HEK293 (cell line): ENCODE data around the gene RHOV.

Source experiments
- CTCF ChIA-PET: fragments of 350-600 bp; formaldehyde crosslinking; extraction: SDS; loops from one replicate; lab custom pipeline; 2021; ENCODE audit warnings: antibody characterized with exemption; lab: Yijun Ruan, JAX
- POLR2A ChIA-PET: fragments of 300-600 bp; formaldehyde crosslinking; extraction: SDS; loops from one replicate; lab custom pipeline; 2020; ENCODE audit warnings: antibody characterized with exemption, inconsistent platforms; lab: Yijun Ruan, JAX
- H3K27ac ChIP-seq: fragments of 200-500 bp; sonication (Bioruptor generic); 2 replicates; pipeline ENCODE4 v1.5.1; 2014; ENCODE audit warnings: low read depth, low read length, control low read depth, inconsistent platforms; ENCODE audit errors: extremely low read depth
- H3K36me3 ChIP-seq, 2 experiments: fragments of 200-500 bp in 1 of 2; sonication (Bioruptor generic) in 1 of 2; 1 replicate in 1 of 2; 2 replicates in 1 of 2; pipeline ENCODE4 v1.5.1; 2014 to 2017; ENCODE audit warnings: inconsistent platforms in 2 of 2, low read length in 2 of 2; ENCODE audit not compliant: control insufficient read depth in 2 of 2, insufficient read depth in 1 of 2
- H3K4me1 ChIP-seq: fragments of 200-500 bp; sonication (Bioruptor generic); 2 replicates; pipeline ENCODE4 v1.5.1; 2014; ENCODE audit warnings: mild to moderate bottlenecking, low read length, inconsistent platforms; ENCODE audit not compliant: control insufficient read depth, insufficient read depth
- H3K4me3 ChIP-seq: 2 replicates; pipeline ENCODE4 v1.5.1; 2011; ENCODE audit warnings: low read depth, mild to moderate bottlenecking, control low read depth, low read length, moderate library complexity
- H3K9me3 ChIP-seq: fragments of 200-500 bp; sonication (Bioruptor generic); 2 replicates; pipeline ENCODE4 v1.5.1; 2014; ENCODE audit warnings: low read depth, low read length, inconsistent platforms; ENCODE audit not compliant: control insufficient read depth, insufficient read depth
- EGR2 ChIP-seq: fragments of 450-650 bp; formaldehyde crosslinking; IDR thresholded peaks from 2 replicates; pipeline ENCODE4 v1.5.1; 2016; ENCODE audit warnings: low read depth, missing biosample characterization, missing genetic modification characterization
- GLIS2 ChIP-seq: fragments of 450-650 bp; formaldehyde crosslinking; IDR thresholded peaks from 2 replicates; pipeline ENCODE4 v1.5.1; 2016; ENCODE audit warnings: missing biosample characterization, missing genetic modification characterization
- IKZF3 ChIP-seq: fragments of 450-650 bp; IDR thresholded peaks from 2 replicates; pipeline ENCODE4 v1.5.0; 2018; ENCODE audit warnings: missing biosample characterization, mild to moderate bottlenecking, missing genetic modification characterization, moderate library complexity
- PBX3 ChIP-seq: sonication (generic); formaldehyde crosslinking; IDR thresholded peaks from 2 replicates; pipeline ENCODE4 v1.8.1; 2022; ENCODE audit warnings: mild to moderate bottlenecking, moderate library complexity, missing genetic modification reagents
- PRDM1 ChIP-seq: fragments of 450-650 bp; formaldehyde crosslinking; IDR thresholded peaks from 2 replicates; pipeline ENCODE4; 2016; ENCODE audit warnings: missing biosample characterization, missing genetic modification characterization
- SP2 ChIP-seq: fragments of 450-650 bp; formaldehyde crosslinking; IDR thresholded peaks from 2 replicates; pipeline ENCODE4 v1.5.1; 2016; ENCODE audit warnings: missing biosample characterization, missing genetic modification characterization
- SP3 ChIP-seq: fragments of 450-650 bp; formaldehyde crosslinking; IDR thresholded peaks from 2 replicates; pipeline ENCODE4 v1.5.1; 2016; ENCODE audit warnings: missing biosample characterization, missing genetic modification characterization
- SP7 ChIP-seq: fragments of 450-650 bp; formaldehyde crosslinking; IDR thresholded peaks from 2 replicates; pipeline ENCODE4 v1.5.1; 2016; ENCODE audit warnings: missing biosample characterization, missing genetic modification characterization
- ZBTB17 ChIP-seq: fragments of 450-650 bp; formaldehyde crosslinking; IDR thresholded peaks from 2 replicates; pipeline ENCODE4 v1.5.1; 2016; ENCODE audit warnings: missing biosample characterization, missing genetic modification characterization
- ZFHX2 ChIP-seq: fragments of 450-650 bp; formaldehyde crosslinking; conservative IDR thresholded peaks from 2 replicates; pipeline ENCODE4 v1.5.1; 2016; ENCODE audit warnings: missing biosample characterization, missing genetic modification characterization
- ZIC2 ChIP-seq: fragments of 450-650 bp; formaldehyde crosslinking; IDR thresholded peaks from 2 replicates; pipeline ENCODE4 v1.5.1; 2016; ENCODE audit warnings: missing biosample characterization, missing genetic modification characterization
- ZNF132 ChIP-seq: fragments of 450-650 bp; formaldehyde crosslinking; IDR thresholded peaks from 2 replicates; pipeline ENCODE4 v1.5.1; 2017; ENCODE audit warnings: missing biosample characterization, missing genetic modification characterization, borderline replicate concordance
- ZNF223 ChIP-seq: fragments of 450-650 bp; formaldehyde crosslinking; IDR thresholded peaks from 2 replicates; pipeline ENCODE4 v1.5.1; 2016; ENCODE audit warnings: missing biosample characterization, missing genetic modification characterization
- ZNF266 ChIP-seq: fragments of 450-650 bp; formaldehyde crosslinking; IDR thresholded peaks from 2 replicates; pipeline ENCODE4 v1.5.1; 2016; ENCODE audit warnings: missing biosample characterization, missing genetic modification characterization, low read depth
- ZNF335 ChIP-seq: fragments of 450-650 bp; formaldehyde crosslinking; conservative IDR thresholded peaks from 2 replicates; pipeline ENCODE4 v1.5.1; 2016; ENCODE audit warnings: missing biosample characterization, missing genetic modification characterization
- ZNF341 ChIP-seq: fragments of 450-650 bp; formaldehyde crosslinking; IDR thresholded peaks from 2 replicates; pipeline ENCODE4; 2016; ENCODE audit warnings: low read depth, missing biosample characterization, missing genetic modification characterization
- ZNF366 ChIP-seq: fragments of 450-650 bp; formaldehyde crosslinking; conservative IDR thresholded peaks from 2 replicates; pipeline ENCODE4 v1.5.1; 2016; ENCODE audit warnings: missing biosample characterization, missing genetic modification characterization
- ZNF561 ChIP-seq: fragments of 450-650 bp; IDR thresholded peaks from 2 replicates; pipeline ENCODE4 v1.5.1; 2018; ENCODE audit warnings: missing biosample characterization, missing genetic modification characterization, borderline replicate concordance
- ZNF600 ChIP-seq: fragments of 450-650 bp; formaldehyde crosslinking; IDR thresholded peaks from 2 replicates; pipeline ENCODE4 v1.5.1; 2016; ENCODE audit warnings: missing biosample characterization, missing genetic modification characterization
- ZNF610 ChIP-seq: fragments of 450-650 bp; formaldehyde crosslinking; IDR thresholded peaks from 2 replicates; pipeline ENCODE4 v1.5.1; 2016; ENCODE audit warnings: missing biosample characterization, missing genetic modification characterization, borderline replicate concordance
- TF ChIP-seq, protein P1 (sequence below): fragments of 450-650 bp; formaldehyde crosslinking; IDR thresholded peaks from 2 replicates; pipeline ENCODE4 v1.5.1; 2016; ENCODE audit warnings: missing biosample characterization, missing genetic modification characterization

Gene RHOV

GRCh38 chr15:40847223-40847961 is 26.6 kb downstream of the RHOV start (continued):
- TF ChIP-seq ZNF335 (tag by site-specific recombination) = 0 out of 2 replicates have a peak, but pooled peaks have one; percentile 24
- no peak for TF ChIP-seq ZNF610 (tag by site-specific recombination)
- TF ChIP-seq IKZF3 (tag by site-specific recombination) = peak; percentile 61
- peak; percentile 67 for TF ChIP-seq SP3 (tag by site-specific recombination)
- no peak for TF ChIP-seq ZIC2 (tag by site-specific recombination)
- TF ChIP-seq ZFHX2 (tag by site-specific recombination) = peak; percentile 72; the same call in 1 of the 2 replicates
- TF ChIP-seq ZBTB17 (tag by site-specific recombination) = peak; percentile 63
- peak; percentile 58; the same call in 1 of the 2 replicates for TF ChIP-seq ZNF341
- TF ChIP-seq SP7 (tag by site-specific recombination) = peak; percentile 60; the same call in 1 of the 2 replicates
- peak; percentile 62 for TF ChIP-seq SP2 (tag by site-specific recombination)
- peak; percentile 71 for TF ChIP-seq EGR2 (tag by site-specific recombination)
- TF ChIP-seq PBX3 (CRISPR knock-in tag) = no peak

- no peak overlapping the region for H3K4me3 ChIP-seq
- TF ChIP-seq ZNF561 (tag by site-specific recombination) (no peak), ZNF223 (no peak), GLIS2 (peak; percentile 5; the same call in 1 of the 2 replicates), ZNF600 (0 out of 2 replicates have a peak, but pooled peaks have one; percentile 22)
- peaks cover 3% of the 10 kb centered on the region; the same call in 1 of the 2 replicates for H3K4me1 ChIP-seq
- ChIA-PET POLR2A (interaction anchor here (0.7 to 1.8 kb wide), 6 partner anchors 12 to 82 kb away, joined by 3 to 7 read pairs (median 4); partner anchors contain the start of genes DLL4, RHOV and VPS18), CTCF (interaction anchor here (0.6 to 5.2 kb wide), 6 partner anchors 11 to 56 kb away, joined by 3 to 63 read pairs (median 5); partner anchors contain the start of genes RHOV and VPS18)
- H3K27ac ChIP-seq = no peak overlapping the region
- H3K36me3 ChIP-seq = peaks cover 0 to 6% of the 10 kb centered on the region in 2 experiments; a peak in 2 of 3 replicates
- no peaks in the 10 kb centered on the region for H3K9me3 ChIP-seq
Observed at GRCh38 chr15:40846841-40847222, 27.2 kb downstream of the RHOV start.

DNA sequence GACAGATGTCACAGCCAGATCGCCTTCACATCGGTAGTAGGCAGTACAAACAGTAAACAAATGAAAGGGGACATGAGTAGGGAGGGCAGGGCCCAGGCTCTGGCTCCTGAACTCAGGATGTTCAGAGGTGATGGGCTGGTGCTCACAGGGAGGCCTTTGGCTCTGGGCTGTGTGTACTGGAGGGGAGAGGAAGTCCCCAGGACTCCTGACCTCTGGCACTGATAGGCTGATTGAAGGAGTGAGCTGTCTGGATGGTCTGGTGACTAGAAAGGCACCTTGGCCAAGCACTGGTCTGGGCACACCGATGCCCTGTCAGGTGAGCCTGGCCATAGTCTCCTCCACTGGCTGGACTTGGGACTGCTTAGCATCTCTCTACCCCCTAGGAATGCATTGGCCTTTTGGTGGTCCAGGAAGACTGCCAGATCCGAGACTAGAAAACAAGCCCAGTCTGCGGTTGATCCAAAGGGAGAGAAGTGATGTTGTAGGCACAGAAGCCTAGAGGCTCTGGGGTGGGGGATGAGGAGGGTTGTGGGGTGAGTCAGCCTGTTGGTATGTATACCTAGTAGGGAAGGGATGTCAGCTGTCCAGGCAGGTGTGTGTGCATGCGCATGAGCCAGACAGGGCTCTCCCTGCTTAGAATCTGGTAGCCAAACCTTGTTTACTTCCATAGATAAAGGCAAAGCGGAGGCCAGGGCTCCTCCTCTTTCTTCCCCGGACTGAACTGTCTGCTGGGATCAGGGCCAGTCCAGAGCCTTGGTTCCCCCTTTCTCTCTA is 28.3 kb downstream of the RHOV start:
- peak overlapping the region; percentile 1 for H3K4me3 ChIP-seq
- H3K36me3 ChIP-seq = peaks cover 0 to 4% of the 10 kb centered on the region in 2 experiments; a peak in 2 of 3 replicates
- H3K4me1 ChIP-seq = peaks cover 3% of the 10 kb centered on the region; the same call in 1 of the 2 replicates
- no peak overlapping the region for H3K27ac ChIP-seq
- H3K9me3 ChIP-seq = no peaks in the 10 kb centered on the region
- POLR2A ChIA-PET = interaction anchor here (0.6 to 1.4 kb wide), 3 partner anchors 28 to 351 kb away, joined by 3 to 5 read pairs (median 5); partner anchors contain the start of genes RHOV and VPS18
- CTCF ChIA-PET = interaction anchor here (0.6 to 5.2 kb wide), 4 partner anchors 12 to 49 kb away, joined by 3 to 63 read pairs (median 4); partner anchors contain the start of gene VPS18
- TF ChIP-seq, protein P1, sequence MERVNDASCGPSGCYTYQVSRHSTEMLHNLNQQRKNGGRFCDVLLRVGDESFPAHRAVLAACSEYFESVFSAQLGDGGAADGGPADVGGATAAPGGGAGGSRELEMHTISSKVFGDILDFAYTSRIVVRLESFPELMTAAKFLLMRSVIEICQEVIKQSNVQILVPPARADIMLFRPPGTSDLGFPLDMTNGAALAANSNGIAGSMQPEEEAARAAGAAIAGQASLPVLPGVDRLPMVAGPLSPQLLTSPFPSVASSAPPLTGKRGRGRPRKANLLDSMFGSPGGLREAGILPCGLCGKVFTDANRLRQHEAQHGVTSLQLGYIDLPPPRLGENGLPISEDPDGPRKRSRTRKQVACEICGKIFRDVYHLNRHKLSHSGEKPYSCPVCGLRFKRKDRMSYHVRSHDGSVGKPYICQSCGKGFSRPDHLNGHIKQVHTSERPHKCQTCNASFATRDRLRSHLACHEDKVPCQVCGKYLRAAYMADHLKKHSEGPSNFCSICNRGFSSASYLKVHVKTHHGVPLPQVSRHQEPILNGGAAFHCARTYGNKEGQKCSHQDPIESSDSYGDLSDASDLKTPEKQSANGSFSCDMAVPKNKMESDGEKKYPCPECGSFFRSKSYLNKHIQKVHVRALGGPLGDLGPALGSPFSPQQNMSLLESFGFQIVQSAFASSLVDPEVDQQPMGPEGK = no peak
- TF ChIP-seq ZNF132 (tag by site-specific recombination) = no peak
- TF ChIP-seq ZNF366 (tag by site-specific recombination) = peak; percentile 24; the same call in 1 of the 2 replicates
- 0 out of 2 replicates have a peak, but pooled peaks have one; percentile 33 for TF ChIP-seq PRDM1 (tag by site-specific recombination)
- TF ChIP-seq ZNF266 (tag by site-specific recombination) = no peak
- peak; percentile 9; the same call in 1 of the 2 replicates for TF ChIP-seq SP2 (tag by site-specific recombination)
